K562 (cell line): ENCODE results near the gene ODAPH. TPM values are rescaled to one million over a fixed set of nuclear protein-coding genes. Genes with fewer than 3 reads are reported as not detected.

Experiments used
- CBX8 ChIP-seq: fragments of 200-600 bp; sonication (generic); IDR thresholded peaks from 2 replicates; pipeline ENCODE4 v1.6.1; 2012; ENCODE audit warnings: borderline replicate concordance, mixed run types, low read depth, mild to moderate bottlenecking, moderate library complexity, mixed read lengths, low read length, control low read depth, inconsistent platforms; ENCODE audit not compliant: poor library complexity, severe bottlenecking; ENCODE audit errors: extremely low read depth
- CTCF ChIP-seq, 3 experiments: IDR thresholded peaks in 2 of 3; conservative IDR thresholded peaks in 1 of 3; 2 replicates each; pipeline ENCODE4 v1.5.1; 2011 to 2012; ENCODE audit warnings: low read length in 3 of 3, mild to moderate bottlenecking in 3 of 3, control low read depth in 2 of 3, improper control_type of control experiment in 1 of 3, inconsistent platforms in 1 of 3, low read depth in 1 of 3, mixed read lengths in 1 of 3, moderate library complexity in 1 of 3; ENCODE audit not compliant: insufficient read depth in 2 of 3
- ELK3 ChIP-seq: fragments of 450-650 bp; formaldehyde crosslinking; IDR thresholded peaks from 2 replicates; pipeline ENCODE4 v1.4.0; 2020; ENCODE audit warnings: mild to moderate bottlenecking
- ETV6 ChIP-seq, 3 experiments: fragments of 150-350 bp in 1 of 3; sonication (generic) in 1 of 3; formaldehyde crosslinking in 1 of 3; IDR thresholded peaks; 2 replicates each; pipeline versions ENCODE4 v1.6.1 to v1.8.0; 2014 to 2022; ENCODE audit warnings: borderline replicate concordance in 2 of 3, low read depth in 2 of 3, antibody characterized with exemption in 1 of 3, low read length in 1 of 3, mild to moderate bottlenecking in 1 of 3, missing genetic modification reagents in 1 of 3
- HMG20B ChIP-seq: fragments of 250-450 bp; sonication (Bioruptor Pico); IDR thresholded peaks from 2 replicates; pipeline ENCODE4 v1.5.0; 2021; ENCODE audit warnings: mild to moderate bottlenecking
- KAT2B ChIP-seq: IDR thresholded peaks from one replicate; pipeline ENCODE4 v1.6.1; 2012; ENCODE audit warnings: low read depth, mild to moderate bottlenecking, control low read depth, inconsistent platforms, low read length, moderate library complexity
- LCOR ChIP-seq: sonication (generic); formaldehyde crosslinking; IDR thresholded peaks from 2 replicates; pipeline ENCODE4 v1.8.0; 2022; ENCODE audit warnings: mild to moderate bottlenecking, missing genetic modification reagents
- MEF2D ChIP-seq: conservative IDR thresholded peaks from 2 replicates; pipeline ENCODE4 v1.6.1; 2016; ENCODE audit warnings: low read depth, missing genetic modification characterization, missing compliant biosample characterization
- NFRKB ChIP-seq: fragments of 450-650 bp; IDR thresholded peaks from 2 replicates; pipeline ENCODE4 v1.6.1; 2016; ENCODE audit warnings: low read depth
- PHB2 ChIP-seq: fragments of 450-650 bp; IDR thresholded peaks from 2 replicates; pipeline ENCODE4 v1.6.1; 2017; ENCODE audit warnings: low read depth
- PHTF2 ChIP-seq: fragments of 250-450 bp; sonication (Bioruptor Pico); IDR thresholded peaks from 2 replicates; pipeline ENCODE4 v1.5.0; 2021; ENCODE audit warnings: mild to moderate bottlenecking
- SIN3A ChIP-seq, 2 experiments: fragments of 150-350 bp in 1 of 2; IDR thresholded peaks; 2 replicates each; pipeline ENCODE4 v1.6.1; 2011 to 2016; ENCODE audit warnings: borderline replicate concordance in 2 of 2, low read depth in 2 of 2, low read length in 2 of 2, mild to moderate bottlenecking in 2 of 2, moderate library complexity in 2 of 2; ENCODE audit not compliant: control insufficient read depth in 1 of 2
- SP1 ChIP-seq: sonication (generic); formaldehyde crosslinking; IDR thresholded peaks from 2 replicates; pipeline ENCODE4 v1.8.1; 2022; ENCODE audit warnings: mild to moderate bottlenecking, missing genetic modification reagents
- XRCC3 ChIP-seq: fragments of 450-650 bp; IDR thresholded peaks from 2 replicates; pipeline ENCODE4 v1.6.1; 2017; ENCODE audit warnings: mild to moderate bottlenecking, moderate library complexity
- ZNF253 ChIP-seq: fragments of 250-450 bp; sonication (Bioruptor Pico); conservative IDR thresholded peaks from 2 replicates; pipeline ENCODE4 v1.6.1; 2021; ENCODE audit warnings: mild to moderate bottlenecking
- polyA plus RNA-seq, 8 experiments: library from polyadenylated mRNA; depleted of rRNA in 4 of 8; stranded (reverse) in 5 of 8; unstranded in 3 of 8; fragments of >200 nt; fragmentation: Nextera tagmentation in 2 of 8; fragmentation: Illumina TruSeq in 1 of 8; extraction: Ambion mirVana in 2 of 8; extraction: Trizol in 1 of 8; gene quantifications; 2 replicates each; pipeline versions ENCODE4 v1.2.1 to v1.2.3, GENCODE V29; 2011 to 2014; ENCODE audit warnings: inconsistent platforms in 1 of 8, missing spikeins in 1 of 8
- total RNA-seq, 7 experiments: library from RNA; depleted of rRNA in 6 of 7; stranded (reverse); fragments of >200 nt in 6 of 7; fragmentation: Illumina TruSeq in 2 of 7; extraction: Trizol in 2 of 7; gene quantifications; 2 replicates each; pipeline versions ENCODE4 v1.2.1 to v1.2.3, GENCODE V29; 2011 to 2021; ENCODE audit warnings: low replicate concordance in 1 of 7
- TF ChIP-seq, protein P1 (sequence below), 2 experiments: fragments of 450-650 bp; conservative IDR thresholded peaks; 2 replicates each; pipeline ENCODE4 v1.6.1; 2017; ENCODE audit warnings: mild to moderate bottlenecking in 2 of 2, moderate library complexity in 2 of 2
- TF ChIP-seq, protein P2 (sequence below): sonication (generic); formaldehyde crosslinking; IDR thresholded peaks from 2 replicates; pipeline ENCODE4 v1.8.0; 2023; ENCODE audit warnings: missing genetic modification reagents, mild to moderate bottlenecking, borderline replicate concordance

The ODAPH gene
- total and polyA plus RNA-seq, 9 of the 15 experiments (the other 6 are each of a cell fraction or from before 2014, with no cell fraction given): not detected

GRCh38 chr4:75513526-75514130, 42.2 kb upstream of the ODAPH start (continued):
- TF ChIP-seq, protein P1, sequence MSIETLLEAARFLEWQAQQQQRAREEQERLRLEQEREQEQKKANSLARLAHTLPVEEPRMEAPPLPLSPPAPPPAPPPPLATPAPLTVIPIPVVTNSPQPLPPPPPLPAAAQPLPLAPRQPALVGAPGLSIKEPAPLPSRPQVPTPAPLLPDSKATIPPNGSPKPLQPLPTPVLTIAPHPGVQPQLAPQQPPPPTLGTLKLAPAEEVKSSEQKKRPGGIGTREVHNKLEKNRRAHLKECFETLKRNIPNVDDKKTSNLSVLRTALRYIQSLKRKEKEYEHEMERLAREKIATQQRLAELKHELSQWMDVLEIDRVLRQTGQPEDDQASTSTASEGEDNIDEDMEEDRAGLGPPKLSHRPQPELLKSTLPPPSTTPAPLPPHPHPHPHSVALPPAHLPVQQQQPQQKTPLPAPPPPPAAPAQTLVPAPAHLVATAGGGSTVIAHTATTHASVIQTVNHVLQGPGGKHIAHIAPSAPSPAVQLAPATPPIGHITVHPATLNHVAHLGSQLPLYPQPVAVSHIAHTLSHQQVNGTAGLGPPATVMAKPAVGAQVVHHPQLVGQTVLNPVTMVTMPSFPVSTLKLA (conservative IDR thresholded peaks at IDR 0.05): no peak
- TF ChIP-seq ZNF253 (CRISPR knock-in tag): no peak
- TF ChIP-seq CBX8: no peak
- no peak for TF ChIP-seq ETV6 (IDR thresholded peaks at IDR 0.05; ENCODE audit: borderline replicate concordance in 1 of 2, low read depth in 2 of 2, low read length in 1 of 2)
- TF ChIP-seq ETV6 (CRISPR knock-in tag; IDR thresholded peaks at IDR 0.05; ENCODE audit: borderline replicate concordance): no peak
- no peak for TF ChIP-seq NFRKB
- no peak for TF ChIP-seq PHB2
- TF ChIP-seq KAT2B: no peak
- TF ChIP-seq HMG20B (CRISPR knock-in tag): no peak
- TF ChIP-seq SIN3A (IDR thresholded peaks at IDR 0.05; ENCODE audit: borderline replicate concordance in 2 of 2, control insufficient read depth in 1 of 2, low read depth in 2 of 2, low read length in 2 of 2): no peak
- no peak for TF ChIP-seq CTCF (IDR thresholded peaks at IDR 0.05 in 2 of 3, conservative IDR thresholded peaks at IDR 0.05 in 1 of 3; ENCODE audit: insufficient read depth in 2 of 3, low read depth in 1 of 3, low read length in 3 of 3)
- TF ChIP-seq, protein P2, sequence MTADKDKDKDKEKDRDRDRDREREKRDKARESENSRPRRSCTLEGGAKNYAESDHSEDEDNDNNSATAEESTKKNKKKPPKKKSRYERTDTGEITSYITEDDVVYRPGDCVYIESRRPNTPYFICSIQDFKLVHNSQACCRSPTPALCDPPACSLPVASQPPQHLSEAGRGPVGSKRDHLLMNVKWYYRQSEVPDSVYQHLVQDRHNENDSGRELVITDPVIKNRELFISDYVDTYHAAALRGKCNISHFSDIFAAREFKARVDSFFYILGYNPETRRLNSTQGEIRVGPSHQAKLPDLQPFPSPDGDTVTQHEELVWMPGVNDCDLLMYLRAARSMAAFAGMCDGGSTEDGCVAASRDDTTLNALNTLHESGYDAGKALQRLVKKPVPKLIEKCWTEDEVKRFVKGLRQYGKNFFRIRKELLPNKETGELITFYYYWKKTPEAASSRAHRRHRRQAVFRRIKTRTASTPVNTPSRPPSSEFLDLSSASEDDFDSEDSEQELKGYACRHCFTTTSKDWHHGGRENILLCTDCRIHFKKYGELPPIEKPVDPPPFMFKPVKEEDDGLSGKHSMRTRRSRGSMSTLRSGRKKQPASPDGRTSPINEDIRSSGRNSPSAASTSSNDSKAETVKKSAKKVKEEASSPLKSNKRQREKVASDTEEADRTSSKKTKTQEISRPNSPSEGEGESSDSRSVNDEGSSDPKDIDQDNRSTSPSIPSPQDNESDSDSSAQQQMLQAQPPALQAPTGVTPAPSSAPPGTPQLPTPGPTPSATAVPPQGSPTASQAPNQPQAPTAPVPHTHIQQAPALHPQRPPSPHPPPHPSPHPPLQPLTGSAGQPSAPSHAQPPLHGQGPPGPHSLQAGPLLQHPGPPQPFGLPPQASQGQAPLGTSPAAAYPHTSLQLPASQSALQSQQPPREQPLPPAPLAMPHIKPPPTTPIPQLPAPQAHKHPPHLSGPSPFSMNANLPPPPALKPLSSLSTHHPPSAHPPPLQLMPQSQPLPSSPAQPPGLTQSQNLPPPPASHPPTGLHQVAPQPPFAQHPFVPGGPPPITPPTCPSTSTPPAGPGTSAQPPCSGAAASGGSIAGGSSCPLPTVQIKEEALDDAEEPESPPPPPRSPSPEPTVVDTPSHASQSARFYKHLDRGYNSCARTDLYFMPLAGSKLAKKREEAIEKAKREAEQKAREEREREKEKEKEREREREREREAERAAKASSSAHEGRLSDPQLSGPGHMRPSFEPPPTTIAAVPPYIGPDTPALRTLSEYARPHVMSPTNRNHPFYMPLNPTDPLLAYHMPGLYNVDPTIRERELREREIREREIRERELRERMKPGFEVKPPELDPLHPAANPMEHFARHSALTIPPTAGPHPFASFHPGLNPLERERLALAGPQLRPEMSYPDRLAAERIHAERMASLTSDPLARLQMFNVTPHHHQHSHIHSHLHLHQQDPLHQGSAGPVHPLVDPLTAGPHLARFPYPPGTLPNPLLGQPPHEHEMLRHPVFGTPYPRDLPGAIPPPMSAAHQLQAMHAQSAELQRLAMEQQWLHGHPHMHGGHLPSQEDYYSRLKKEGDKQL: no peak
- TF ChIP-seq LCOR (CRISPR knock-in tag): no peak
- TF ChIP-seq PHTF2 (CRISPR knock-in tag): no peak
- TF ChIP-seq ELK3 (CRISPR knock-in tag): no peak
- no peak for TF ChIP-seq SP1 (CRISPR knock-in tag)
- TF ChIP-seq MEF2D (tag): no peak
- no peak for TF ChIP-seq XRCC3
